Activated CD4-positive, alpha-beta T cell treated with anti-CD3 and anti-CD28 coated beads, Interleukin-2, amount 50 U/mL, for 1 hour (primary cell): ENCODE data around the gene PPA2.

Source experiments
- DNase-seq: peaks from one replicate; pipeline ENCODE4 v3.0.0-alpha.2; 2020

The PPA2 gene

DNA sequence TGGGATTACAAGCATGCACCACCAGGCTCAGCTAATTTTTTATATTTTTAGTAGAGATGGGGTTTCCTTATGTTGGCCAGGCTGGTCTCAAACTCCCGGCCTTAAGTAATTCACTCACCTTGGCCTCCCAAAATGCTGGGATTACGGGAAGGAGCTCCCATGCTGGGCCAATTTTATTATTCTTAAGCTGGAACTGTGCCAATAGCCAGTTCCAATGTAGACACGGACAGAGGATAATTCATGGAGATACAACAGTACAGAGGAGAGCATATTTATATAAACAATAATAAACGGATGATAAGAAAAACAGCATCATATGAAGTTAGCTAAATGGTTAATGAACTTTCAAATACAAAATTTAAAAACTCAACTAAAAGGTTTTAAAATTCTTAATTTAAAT is 87.8 kb downstream of the PPA2 start:
- DNase-seq, result no peak

DNA sequence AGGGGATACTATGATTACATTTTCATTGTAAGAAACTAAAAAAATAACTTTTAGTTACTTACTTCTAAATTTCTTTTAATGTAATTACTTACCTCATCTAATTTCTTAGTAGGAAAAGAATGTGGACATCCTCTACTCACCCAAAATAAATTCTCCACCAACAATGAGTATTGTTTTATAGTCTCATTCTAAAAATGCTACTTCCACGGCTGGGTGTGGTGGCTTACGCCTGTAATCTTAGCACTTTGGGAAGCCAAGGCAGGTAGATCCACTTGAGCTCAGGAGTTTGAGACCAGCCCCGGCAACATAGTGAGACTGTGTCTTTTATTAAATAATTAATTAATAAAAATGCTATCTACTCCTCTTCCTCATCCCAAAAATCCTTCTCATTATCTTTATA is 99.8 kb downstream of the PPA2 start:
- DNase-seq, result no peak

DNA sequence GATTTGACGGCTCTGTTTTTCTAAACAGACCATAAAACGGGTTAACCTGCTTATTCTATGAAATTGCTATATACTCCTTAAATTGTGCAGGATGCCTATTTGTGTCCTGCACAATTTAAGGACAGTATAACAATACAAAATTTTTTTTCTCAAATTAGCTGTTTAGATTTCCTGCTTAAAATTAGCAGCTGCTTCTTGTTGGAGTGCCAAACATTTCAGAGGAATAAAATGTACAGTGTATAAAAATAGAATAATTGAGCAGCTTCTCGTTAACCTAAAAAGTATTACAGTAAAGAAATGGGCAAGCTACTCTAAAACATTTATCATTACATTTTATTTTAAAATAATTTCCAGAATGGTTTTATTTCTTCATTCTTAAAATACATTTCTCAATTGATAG is 100.5 kb downstream of the PPA2 start:
- DNase-seq, result no peak

DNA sequence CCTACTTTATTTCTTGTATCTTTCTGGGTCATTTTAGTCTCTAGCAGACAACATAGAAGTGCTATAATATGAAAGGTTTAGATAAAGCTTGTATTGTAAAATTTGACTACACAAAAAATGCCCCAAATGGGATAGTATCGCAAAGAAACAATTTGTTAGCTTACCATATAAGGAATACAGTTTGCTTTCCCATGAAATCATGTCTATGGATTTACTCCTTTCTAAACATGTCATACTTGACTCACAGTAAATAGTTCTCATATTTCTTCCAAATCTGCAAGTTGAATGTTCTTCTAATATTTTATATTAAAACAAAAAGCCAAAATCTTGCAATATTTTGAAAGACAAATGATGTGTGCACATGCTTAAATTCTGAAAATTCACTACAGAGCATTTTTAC is 103.9 kb downstream of the PPA2 start:
- DNase-seq, result no peak

GRCh38 chr4:105361053-105361452 is 112.8 kb downstream of the PPA2 start:
- DNase-seq, result no peak

- DNase-seq, result no peak
Measured at GRCh38 chr4:105357258-105357980, 116.4 kb downstream of the PPA2 start.

- no peak for DNase-seq
Measured at GRCh38 chr4:105356194-105356593, 117.7 kb downstream of the PPA2 start.

- no peak for DNase-seq
Measured at GRCh38 chr4:105352826-105353225, 121.0 kb downstream of the PPA2 start.

- no peak for DNase-seq
Measured at GRCh38 chr4:105351861-105352260, 122.0 kb downstream of the PPA2 start.

GRCh38 chr4:105350859-105351490 is 122.9 kb downstream of the PPA2 start:
- no peak for DNase-seq

DNA sequence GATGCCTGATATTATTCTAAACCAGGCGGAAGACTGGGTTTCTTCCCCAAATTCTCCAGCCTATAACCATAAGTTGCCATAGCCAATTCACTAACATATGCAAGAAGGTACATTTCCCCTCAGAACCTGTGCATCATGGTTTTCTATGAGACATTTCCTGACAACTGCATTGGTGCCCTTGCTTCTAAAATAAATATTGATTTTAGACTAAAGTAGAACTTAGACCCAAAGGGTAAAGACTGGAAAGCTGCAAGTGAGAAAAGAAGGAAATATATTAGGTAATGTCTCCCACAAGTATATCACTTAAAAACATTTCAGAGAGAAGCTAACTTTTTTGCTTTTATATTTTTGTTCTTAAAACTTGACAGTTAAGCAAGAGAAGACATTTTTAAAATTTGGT is 125.1 kb downstream of the PPA2 start:
- no peak for DNase-seq

DNA sequence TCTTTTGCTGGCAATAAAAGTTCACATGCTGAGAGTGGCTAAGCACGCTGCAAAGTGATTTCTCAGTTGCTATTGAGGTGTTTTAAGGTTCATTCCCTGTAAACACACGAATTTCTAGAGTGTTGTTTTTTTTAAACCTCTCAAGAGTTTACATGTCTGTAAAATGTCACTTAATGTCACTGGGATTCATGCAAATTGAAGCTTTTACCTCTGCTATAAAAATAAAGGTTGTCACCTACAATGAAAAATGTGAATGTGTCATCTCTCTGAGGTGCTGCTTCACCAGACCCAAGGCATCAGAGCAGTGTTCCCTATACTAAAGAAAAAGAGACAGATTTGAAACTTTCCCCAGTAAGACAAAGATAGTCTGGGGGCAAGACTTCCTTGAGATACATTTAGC is 127.0 kb downstream of the PPA2 start:
- DNase-seq, result no peak

GRCh38 chr4:105345838-105346237 is 128.0 kb downstream of the PPA2 start:
- DNase-seq, result no peak

DNA sequence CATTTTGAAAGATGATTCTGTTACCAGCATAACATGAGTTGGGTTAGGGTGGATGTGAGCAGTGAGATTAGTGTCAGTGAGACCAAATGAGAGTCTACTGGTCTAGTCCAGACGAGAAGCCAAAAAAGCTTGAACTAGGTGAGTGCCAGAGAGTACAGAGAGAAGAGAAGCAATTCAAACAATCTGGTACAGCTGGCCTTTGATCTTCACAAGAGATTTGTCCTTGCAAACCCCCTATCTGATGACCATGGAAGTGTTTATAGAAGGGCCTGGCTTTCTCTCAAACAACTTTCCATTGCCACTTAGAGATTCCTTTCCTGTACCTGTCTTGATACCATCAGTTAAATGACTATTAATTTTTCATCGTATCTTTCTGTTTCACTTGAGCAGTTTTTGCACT is 128.5 kb downstream of the PPA2 start:
- DNase-seq, result no peak

DNA sequence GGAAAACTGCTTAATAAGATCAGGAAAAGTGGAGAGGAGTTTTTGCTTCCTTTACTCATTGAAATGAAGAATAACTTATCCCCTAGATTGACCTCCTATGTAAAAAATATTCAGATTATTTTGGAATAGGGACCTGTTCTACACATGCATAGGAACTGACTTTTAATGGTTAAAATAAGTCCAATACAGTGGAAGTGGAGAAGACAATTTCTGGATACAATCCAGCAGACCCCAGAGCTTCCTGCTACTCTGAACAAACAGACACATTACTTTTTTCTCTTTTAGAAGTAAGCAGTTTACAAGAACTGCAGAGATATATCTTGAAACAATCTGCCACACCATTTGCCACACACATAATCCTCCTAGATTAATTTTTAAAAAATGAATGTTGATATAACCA is 129.7 kb downstream of the PPA2 start:
- no peak for DNase-seq

- no peak for DNase-seq
Measured at GRCh38 chr4:105343146-105343931, 130.5 kb downstream of the PPA2 start.

DNA sequence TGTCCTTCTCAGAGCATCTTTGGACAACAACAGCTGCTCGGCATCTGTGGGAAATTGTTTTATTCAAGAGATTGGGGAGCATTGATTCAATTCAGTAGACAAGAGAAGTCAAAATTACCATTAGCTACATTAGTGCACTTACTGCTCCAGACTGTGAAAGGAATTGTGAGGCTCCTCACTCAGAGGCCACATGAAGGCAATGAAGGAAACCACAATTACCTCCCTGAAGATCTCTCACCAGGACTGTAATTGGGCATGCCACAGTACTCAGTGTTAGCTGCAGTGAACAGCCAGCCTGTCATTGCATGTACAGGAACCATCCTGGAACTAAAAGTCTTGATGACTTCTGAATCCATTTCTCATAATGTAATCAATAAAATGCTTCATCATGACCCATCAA is 144.8 kb downstream of the PPA2 start:
- no peak for DNase-seq

DNA sequence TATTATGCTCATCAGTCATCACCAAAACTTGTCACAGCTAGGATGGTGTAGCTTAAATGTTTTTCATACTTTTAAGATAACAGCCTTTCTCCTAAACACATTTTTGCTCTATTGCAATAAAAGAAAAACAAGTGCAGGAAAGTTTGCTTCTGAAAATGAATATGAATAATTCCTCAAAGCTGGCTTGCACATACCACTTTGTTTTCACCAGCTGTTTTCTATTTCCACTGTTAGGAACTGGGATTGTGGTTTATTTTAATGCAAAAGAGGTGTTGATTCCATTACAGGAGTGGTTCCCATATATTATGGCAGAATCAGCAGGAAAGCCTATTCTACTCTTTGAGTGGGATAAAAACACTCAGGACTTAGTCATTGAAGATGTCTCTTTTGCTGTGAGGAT is 145.9 kb downstream of the PPA2 start:
- no peak for DNase-seq

DNA sequence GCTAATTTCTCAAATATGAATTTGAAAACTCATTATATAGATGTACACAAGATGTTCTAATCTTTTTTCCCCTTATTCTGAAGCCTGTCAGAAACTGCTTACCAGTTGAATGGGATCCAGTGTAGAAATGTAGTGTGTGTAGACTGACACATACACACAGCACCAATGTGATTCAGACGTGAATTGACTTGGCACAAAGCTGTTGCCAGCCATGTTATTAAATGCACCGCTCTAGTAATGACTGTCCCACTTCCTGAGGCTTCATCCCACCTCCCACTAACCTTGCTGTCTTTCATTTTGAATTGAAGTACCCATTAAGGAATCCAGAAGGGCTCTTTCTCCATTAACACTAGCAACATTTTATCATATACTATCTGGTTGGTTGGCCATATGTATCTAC is 146.6 kb downstream of the PPA2 start:
- no peak for DNase-seq
